ENCODE results near the gene SEMA3B. TPM values are rescaled to one million over a fixed set of nuclear protein-coding genes. Genes with fewer than 3 reads are reported as not detected.

SEMA3B gene
- total RNA-seq, 1 experiment from 2014 or later = 21.8 TPM

DNA sequence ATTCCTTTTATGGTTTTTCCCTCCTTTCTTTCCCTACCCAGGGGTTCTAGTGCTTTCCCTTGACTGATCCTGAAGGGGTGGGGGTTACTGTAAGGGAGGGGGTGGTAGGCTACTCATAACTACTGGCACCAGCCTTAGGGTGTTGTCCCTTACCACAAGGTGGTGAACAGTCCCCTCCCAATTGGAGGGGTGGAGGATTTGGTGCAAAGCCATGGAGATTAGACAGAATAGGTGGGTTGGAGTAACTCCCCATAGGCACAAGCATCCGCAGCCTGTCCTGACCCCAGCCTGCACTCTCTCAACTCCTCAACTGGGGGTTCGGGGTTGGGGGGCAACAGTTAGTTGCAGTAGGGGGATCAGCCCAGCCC, 56.1 kb downstream of the SEMA3B start:
- intact Hi-C loops (cut with micrococcal nuclease; ENCODE audit: unreplicated experiment) = loop anchor here (2.0 kb wide), 1 partner anchor 98 kb away; no protein-coding TSS in a partner anchor
- Histone ChIP-seq H3K36me3 (ENCODE audit: control insufficient read depth, insufficient read depth, low read length) (no peaks in the 10 kb centered on the region), H3K9me3 (no peaks in the 10 kb centered on the region), H3K4me3 (ENCODE audit: low read depth, low read length) (no peak overlapping the region), H3K4me1 (peaks cover 21% of the 10 kb centered on the region), H3K27me3 (replicated peaks; ENCODE audit: control insufficient read depth, insufficient read depth, low read length) (no peaks in the 10 kb centered on the region)
- H3K9me3 Mint-ChIP-seq (ENCODE audit: unreplicated experiment) = no peaks in the 10 kb centered on the region
- peaks cover 33% of the 10 kb centered on the region for H3K36me3 Mint-ChIP-seq (ENCODE audit: insufficient read depth, unreplicated experiment)
- no peak overlapping the region for H3K27ac Mint-ChIP-seq (ENCODE audit: unreplicated experiment)
- no peaks in the 10 kb centered on the region for H3K27me3 Mint-ChIP-seq (ENCODE audit: insufficient read depth, unreplicated experiment)
- no peak overlapping the region for H3K4me3 Mint-ChIP-seq (ENCODE audit: unreplicated experiment)
- H3K4me1 Mint-ChIP-seq (ENCODE audit: low read depth, unreplicated experiment) = no peaks in the 10 kb centered on the region
- DNase-seq = no peak
- TF ChIP-seq, protein P1, sequence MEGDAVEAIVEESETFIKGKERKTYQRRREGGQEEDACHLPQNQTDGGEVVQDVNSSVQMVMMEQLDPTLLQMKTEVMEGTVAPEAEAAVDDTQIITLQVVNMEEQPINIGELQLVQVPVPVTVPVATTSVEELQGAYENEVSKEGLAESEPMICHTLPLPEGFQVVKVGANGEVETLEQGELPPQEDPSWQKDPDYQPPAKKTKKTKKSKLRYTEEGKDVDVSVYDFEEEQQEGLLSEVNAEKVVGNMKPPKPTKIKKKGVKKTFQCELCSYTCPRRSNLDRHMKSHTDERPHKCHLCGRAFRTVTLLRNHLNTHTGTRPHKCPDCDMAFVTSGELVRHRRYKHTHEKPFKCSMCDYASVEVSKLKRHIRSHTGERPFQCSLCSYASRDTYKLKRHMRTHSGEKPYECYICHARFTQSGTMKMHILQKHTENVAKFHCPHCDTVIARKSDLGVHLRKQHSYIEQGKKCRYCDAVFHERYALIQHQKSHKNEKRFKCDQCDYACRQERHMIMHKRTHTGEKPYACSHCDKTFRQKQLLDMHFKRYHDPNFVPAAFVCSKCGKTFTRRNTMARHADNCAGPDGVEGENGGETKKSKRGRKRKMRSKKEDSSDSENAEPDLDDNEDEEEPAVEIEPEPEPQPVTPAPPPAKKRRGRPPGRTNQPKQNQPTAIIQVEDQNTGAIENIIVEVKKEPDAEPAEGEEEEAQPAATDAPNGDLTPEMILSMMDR (IDR thresholded peaks at IDR 0.05; ENCODE audit: insufficient read depth in 1 of 2, low read depth in 1 of 2, low read length in 1 of 2, severe bottlenecking in 1 of 2, unreplicated experiment in 1 of 2) = no peak
- BruUV-seq (replicated peaks) = no TSS peak
- CTCF ChIA-PET = interaction anchor here (1.6 to 2.2 kb wide), 2 partner anchors 22 to 26 kb away, joined by 7 to 12 read pairs; partner anchors contain the start of genes HYAL1, HYAL3 and NAA80
- POLR2A ChIA-PET = interaction anchor here (0.6 kb wide), 1 partner anchor 12 kb away, joined by 3 read pairs; no protein-coding TSS in a partner anchor

DNA sequence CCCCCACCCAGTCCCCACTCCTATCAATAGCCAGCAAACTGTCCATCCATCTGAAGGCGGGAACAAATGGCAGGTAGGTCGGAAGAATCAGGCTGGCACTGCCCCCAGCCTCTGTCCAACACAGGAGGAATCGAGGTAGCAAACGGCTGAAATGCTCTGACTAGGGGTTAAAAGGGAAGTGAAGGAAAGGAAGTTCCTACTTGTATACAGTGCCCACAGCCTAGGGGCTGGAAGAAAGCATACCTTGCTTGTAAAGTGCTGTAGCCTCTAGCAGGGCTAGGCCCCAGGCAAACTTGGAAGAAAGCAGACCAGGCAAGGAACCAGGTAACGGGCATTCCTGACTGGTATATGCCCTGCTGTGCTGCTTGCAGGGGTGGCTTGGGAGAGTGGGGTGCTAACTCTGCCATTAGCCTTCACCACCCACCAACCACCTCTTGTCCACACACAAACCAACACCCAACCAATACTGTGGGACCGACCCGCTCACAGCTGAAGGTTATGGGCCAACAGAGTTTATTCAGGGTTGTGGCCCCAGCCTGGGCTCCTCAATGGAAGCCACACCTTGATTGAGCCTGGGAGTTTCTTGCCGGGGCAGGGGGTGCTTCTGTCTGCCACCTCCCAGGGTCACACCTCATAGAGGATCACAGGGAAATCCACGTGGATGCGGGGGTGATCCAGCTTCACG, 56.7 kb downstream of the SEMA3B start:
- Mint-ChIP-seq H3K9me3 (ENCODE audit: unreplicated experiment) (no peaks in the 10 kb centered on the region), H3K4me1 (ENCODE audit: low read depth, unreplicated experiment) (no peaks in the 10 kb centered on the region), H3K27ac (ENCODE audit: unreplicated experiment) (no peak overlapping the region), H3K27me3 (ENCODE audit: insufficient read depth, unreplicated experiment) (no peaks in the 10 kb centered on the region), H3K36me3 (ENCODE audit: insufficient read depth, unreplicated experiment) (peaks cover 37% of the 10 kb centered on the region), H3K4me3 (ENCODE audit: unreplicated experiment) (no peak overlapping the region)
- intact Hi-C loops (cut with micrococcal nuclease; ENCODE audit: unreplicated experiment) = loop anchor here (2.0 kb wide), 1 partner anchor 99 kb away; no protein-coding TSS in a partner anchor
- no peak for DNase-seq
- peaks cover 1% of the 10 kb centered on the region for H3K36me3 ChIP-seq (ENCODE audit: control insufficient read depth, insufficient read depth, low read length)
- H3K4me1 ChIP-seq = peaks cover 17% of the 10 kb centered on the region
- H3K4me3 ChIP-seq (ENCODE audit: low read depth, low read length) = no peak overlapping the region
- ChIA-PET POLR2A (interaction anchor here (0.6 kb wide), 1 partner anchor 12 kb away, joined by 3 read pairs; no protein-coding TSS in a partner anchor), CTCF (no interaction called here)
- no peaks in the 10 kb centered on the region for H3K27me3 ChIP-seq (replicated peaks; ENCODE audit: control insufficient read depth, insufficient read depth, low read length)
- H3K9me3 ChIP-seq = no peaks in the 10 kb centered on the region
- TF ChIP-seq, protein P1 (IDR thresholded peaks at IDR 0.05; ENCODE audit: insufficient read depth in 1 of 2, low read depth in 1 of 2, low read length in 1 of 2, severe bottlenecking in 1 of 2, unreplicated experiment in 1 of 2) = no peak
- no TSS peak for BruUV-seq (replicated peaks)

DNA sequence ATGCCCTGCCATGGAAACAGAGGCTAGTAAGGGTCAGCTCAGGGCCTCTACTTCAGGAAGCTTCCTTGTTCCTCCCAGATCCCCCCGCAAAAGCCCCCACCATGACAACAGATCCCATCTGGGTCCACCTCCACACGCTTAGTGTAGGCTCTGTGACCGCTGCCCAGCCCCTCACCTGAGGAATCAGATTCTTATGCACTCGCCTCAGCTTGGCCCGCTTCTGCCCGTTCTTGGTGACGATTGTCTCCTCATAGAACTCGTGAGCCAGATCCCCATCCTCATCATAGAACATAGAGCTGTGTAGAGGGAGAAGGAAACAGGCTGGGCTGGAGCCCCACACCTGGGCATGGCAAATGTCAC, 57.2 kb downstream of the SEMA3B start:
- POLR2A ChIA-PET = no interaction called here
- Mint-ChIP-seq H3K36me3 (ENCODE audit: insufficient read depth, unreplicated experiment) (peaks cover 40% of the 10 kb centered on the region), H3K27me3 (ENCODE audit: insufficient read depth, unreplicated experiment) (no peaks in the 10 kb centered on the region), H3K4me1 (ENCODE audit: low read depth, unreplicated experiment) (no peaks in the 10 kb centered on the region), H3K27ac (ENCODE audit: unreplicated experiment) (no peak overlapping the region), H3K9me3 (ENCODE audit: unreplicated experiment) (no peaks in the 10 kb centered on the region), H3K4me3 (ENCODE audit: unreplicated experiment) (no peak overlapping the region)
- TF ChIP-seq, protein P1 (IDR thresholded peaks at IDR 0.05; ENCODE audit: insufficient read depth in 1 of 2, low read depth in 1 of 2, low read length in 1 of 2, severe bottlenecking in 1 of 2, unreplicated experiment in 1 of 2) = no peak
- DNase-seq = no peak
- BruUV-seq (replicated peaks) = no TSS peak
- H3K27me3 ChIP-seq (replicated peaks; ENCODE audit: control insufficient read depth, insufficient read depth, low read length) = no peaks in the 10 kb centered on the region
- H3K4me1 ChIP-seq = peaks cover 17% of the 10 kb centered on the region
- CTCF ChIA-PET = interaction anchor here (0.7 kb wide), 1 partner anchor 19 kb away, joined by 5 read pairs; the partner anchor contains the start of gene ZMYND10
- H3K4me3 ChIP-seq (ENCODE audit: low read depth, low read length) = no peak overlapping the region
- H3K36me3 ChIP-seq (ENCODE audit: control insufficient read depth, insufficient read depth, low read length) = peaks cover 1% of the 10 kb centered on the region
- intact Hi-C loops (cut with micrococcal nuclease; ENCODE audit: unreplicated experiment) = no loop called here
- no peaks in the 10 kb centered on the region for H3K9me3 ChIP-seq

All from Caco-2 (cell line).